Progenitor cell of endocrine pancreas (in vitro differentiated cells): ENCODE measurements around the gene CDK8. TPM values are rescaled to one million over a fixed set of nuclear protein-coding genes. Genes with fewer than 3 reads are reported as not detected.

ENCODE experiments used
- DNase-seq: peaks from one replicate; pipeline ENCODE4 v3.0.0; 2021; ENCODE audit warnings: low spot score; ENCODE audit not compliant: unreplicated experiment
- H3K27ac Mint-ChIP-seq: 2 replicates; pipeline ENCODE4 v1.8.0; 2021; ENCODE audit warnings: mild to moderate bottlenecking, moderate library complexity, mixed read lengths
- H3K27me3 Mint-ChIP-seq: 2 replicates; pipeline ENCODE4 v1.8.0; 2021; ENCODE audit warnings: mixed read lengths
- H3K36me3 Mint-ChIP-seq: 2 replicates; pipeline ENCODE4 v1.8.0; 2022; ENCODE audit warnings: mixed read lengths; ENCODE audit not compliant: insufficient read depth
- H3K4me1 Mint-ChIP-seq: 2 replicates; pipeline ENCODE4 v1.8.0; 2021; ENCODE audit warnings: low read depth, mixed read lengths
- H3K4me3 Mint-ChIP-seq: 2 replicates; pipeline ENCODE4 v1.8.0; 2021; ENCODE audit warnings: low read depth, mild to moderate bottlenecking, moderate library complexity, mixed read lengths
- H3K9me3 Mint-ChIP-seq: 2 replicates; pipeline ENCODE4 v1.8.0; 2021; ENCODE audit warnings: low read depth, mixed read lengths
- total RNA-seq: library from RNA; stranded (reverse); gene quantifications from 2 replicates; pipeline ENCODE4 v1.2.1, GENCODE V29; 2021
- TF ChIP-seq, protein P1 (sequence below): fragments of 200-600 bp; sonication (generic); IDR thresholded peaks from one replicate; pipeline ENCODE4 v1.5.0; 2021; ENCODE audit warnings: antibody characterized with exemption, mild to moderate bottlenecking; ENCODE audit not compliant: unreplicated experiment

The CDK8 gene
- total RNA-seq, 1 donor from 2014 or later: 31.7 TPM

DNA sequence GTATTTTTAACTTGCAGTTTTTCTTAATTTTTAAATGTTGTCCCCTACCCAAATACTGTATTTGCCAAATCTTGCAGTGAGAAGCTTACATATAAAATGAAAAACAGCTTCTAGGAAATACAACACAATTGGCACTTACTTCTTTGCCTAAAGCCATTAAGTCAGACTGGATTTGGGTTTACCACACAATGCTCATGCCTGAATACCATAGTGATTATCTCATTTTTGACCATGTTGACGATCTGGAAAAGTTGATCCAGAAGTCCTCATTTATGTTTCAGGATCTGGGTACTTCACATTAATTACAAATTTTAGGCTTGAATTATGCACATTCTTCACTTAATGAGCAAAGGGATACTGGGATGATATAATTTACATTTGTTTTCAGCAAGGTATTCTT is 34.2 kb upstream of the CDK8 start:
- peaks cover 23% of the 10 kb centered on the region for H3K36me3 Mint-ChIP-seq
- H3K4me3 Mint-ChIP-seq: peak overlapping the region; percentile 95
- H3K4me1 Mint-ChIP-seq: peaks cover 24% of the 10 kb centered on the region
- H3K9me3 Mint-ChIP-seq: no peaks in the 10 kb centered on the region
- H3K27me3 Mint-ChIP-seq: no peaks in the 10 kb centered on the region
- no peak overlapping the region for H3K27ac Mint-ChIP-seq
- DNase-seq: no peak
- TF ChIP-seq, protein P1, sequence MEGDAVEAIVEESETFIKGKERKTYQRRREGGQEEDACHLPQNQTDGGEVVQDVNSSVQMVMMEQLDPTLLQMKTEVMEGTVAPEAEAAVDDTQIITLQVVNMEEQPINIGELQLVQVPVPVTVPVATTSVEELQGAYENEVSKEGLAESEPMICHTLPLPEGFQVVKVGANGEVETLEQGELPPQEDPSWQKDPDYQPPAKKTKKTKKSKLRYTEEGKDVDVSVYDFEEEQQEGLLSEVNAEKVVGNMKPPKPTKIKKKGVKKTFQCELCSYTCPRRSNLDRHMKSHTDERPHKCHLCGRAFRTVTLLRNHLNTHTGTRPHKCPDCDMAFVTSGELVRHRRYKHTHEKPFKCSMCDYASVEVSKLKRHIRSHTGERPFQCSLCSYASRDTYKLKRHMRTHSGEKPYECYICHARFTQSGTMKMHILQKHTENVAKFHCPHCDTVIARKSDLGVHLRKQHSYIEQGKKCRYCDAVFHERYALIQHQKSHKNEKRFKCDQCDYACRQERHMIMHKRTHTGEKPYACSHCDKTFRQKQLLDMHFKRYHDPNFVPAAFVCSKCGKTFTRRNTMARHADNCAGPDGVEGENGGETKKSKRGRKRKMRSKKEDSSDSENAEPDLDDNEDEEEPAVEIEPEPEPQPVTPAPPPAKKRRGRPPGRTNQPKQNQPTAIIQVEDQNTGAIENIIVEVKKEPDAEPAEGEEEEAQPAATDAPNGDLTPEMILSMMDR: no peak

DNA sequence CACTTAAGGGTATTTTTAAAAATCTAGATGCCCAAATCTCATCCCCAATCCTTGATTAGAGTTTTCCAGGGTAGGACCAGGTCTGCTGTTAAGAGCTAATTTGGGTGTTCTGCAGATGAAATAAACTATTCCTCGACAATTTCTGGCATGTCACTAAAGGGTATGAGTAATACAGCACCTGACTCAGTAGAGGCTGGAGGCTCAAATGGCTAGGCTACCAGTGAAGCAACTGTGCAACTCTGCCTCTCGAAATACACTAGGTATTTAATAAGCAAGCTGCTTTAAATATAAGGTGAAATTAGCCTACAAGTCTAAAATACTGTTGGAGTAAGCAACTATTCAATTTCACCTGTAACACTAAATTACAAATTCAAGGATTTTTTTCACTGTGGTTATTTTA is 33.4 kb upstream of the CDK8 start:
- no peak for DNase-seq
- peak overlapping the region; percentile 95 for H3K4me3 Mint-ChIP-seq

DNA sequence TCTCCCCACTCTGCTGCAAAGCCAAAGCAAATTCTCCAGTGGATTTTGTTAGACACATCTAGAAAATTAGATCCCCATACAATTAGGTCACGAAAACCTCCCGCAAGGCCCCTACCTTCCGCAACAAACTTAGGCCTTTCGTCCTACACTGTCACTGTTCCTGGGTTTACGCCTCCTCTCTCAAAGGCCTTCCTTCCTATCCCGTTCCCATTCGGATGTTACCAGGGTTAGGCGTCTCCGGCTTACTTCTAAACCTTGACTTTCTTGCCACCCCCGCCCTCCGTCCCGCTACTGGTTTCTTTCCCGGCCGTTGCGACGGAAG is 32.6 kb upstream of the CDK8 start:
- H3K4me3 Mint-ChIP-seq: peak overlapping the region; percentile 95
- peaks cover 6% of the 10 kb centered on the region for H3K27me3 Mint-ChIP-seq
- peak overlapping the region; percentile 99 for H3K27ac Mint-ChIP-seq
- H3K4me1 Mint-ChIP-seq: peaks cover 24% of the 10 kb centered on the region
- peaks cover 16% of the 10 kb centered on the region for H3K36me3 Mint-ChIP-seq
- DNase-seq: no peak
- TF ChIP-seq, protein P1: no peak
- no peaks in the 10 kb centered on the region for H3K9me3 Mint-ChIP-seq

More for the DNA sequence above, 33.4 kb upstream of the CDK8 start:
- Mint-ChIP-seq H3K27me3 (peaks cover 3% of the 10 kb centered on the region), H3K27ac (peak overlapping the region; percentile 60), H3K9me3 (no peaks in the 10 kb centered on the region), H3K36me3 (peaks cover 16% of the 10 kb centered on the region), H3K4me1 (peaks cover 24% of the 10 kb centered on the region)
- TF ChIP-seq, protein P1: no peak

DNA sequence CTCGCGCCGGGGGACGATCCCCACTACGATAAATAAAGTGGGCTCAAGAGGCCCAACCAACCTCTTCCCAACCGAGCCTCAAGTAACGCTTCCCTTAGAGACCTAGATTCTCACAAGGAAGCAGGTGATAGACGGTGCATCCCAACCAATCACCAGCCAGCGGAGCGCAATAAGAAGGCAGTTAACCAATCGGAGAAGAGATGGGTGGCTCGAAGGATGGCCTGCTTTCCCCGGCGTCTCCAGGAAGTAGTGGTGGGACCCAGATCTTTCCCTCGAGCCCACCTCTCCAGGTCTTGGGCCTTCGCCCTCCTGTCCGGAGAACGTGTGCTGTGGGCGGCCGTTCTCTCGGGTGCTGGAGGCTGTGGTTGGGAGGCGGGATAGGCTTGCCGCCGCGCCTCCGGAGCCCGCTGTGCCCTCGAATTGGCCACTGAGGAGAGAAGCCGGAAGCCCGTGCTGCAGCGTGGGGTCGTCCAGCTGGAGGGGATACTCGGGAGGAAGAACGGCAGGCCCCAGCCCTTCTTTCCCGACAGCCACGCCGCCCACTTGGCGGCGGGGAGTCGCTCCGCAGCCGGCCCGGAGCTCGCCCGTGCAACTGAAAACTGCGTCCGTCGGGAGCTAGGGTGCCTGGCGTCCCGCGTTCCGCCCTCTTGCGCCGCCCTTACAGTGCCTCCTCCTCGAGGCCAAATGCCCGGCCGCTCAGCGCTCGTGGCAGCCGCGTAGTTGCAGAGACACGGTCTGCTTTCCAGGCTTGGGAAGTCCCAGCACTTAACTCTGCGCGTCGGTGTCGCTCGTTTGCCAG is 32.0 kb upstream of the CDK8 start, which contains the start of gene RNF6:
TSS of gene RNF6 (minus strand) at position 594 of the 799 bp plus-strand sequence. CDS start 2,665 bp downstream, outside the sequence.
- Mint-ChIP-seq H3K4me1 (peaks cover 24% of the 10 kb centered on the region), H3K27ac (peak within 1 kb of the TSS; percentile 99), H3K27me3 (peaks cover 7% of the 10 kb centered on the region), H3K4me3 (peak within 1 kb of the TSS; percentile 95), H3K9me3 (no peaks in the 10 kb centered on the region), H3K36me3 (peaks cover 15% of the 10 kb centered on the region)
- TF ChIP-seq, protein P1: no peak
- DNase-seq: peak; percentile 78

DNA sequence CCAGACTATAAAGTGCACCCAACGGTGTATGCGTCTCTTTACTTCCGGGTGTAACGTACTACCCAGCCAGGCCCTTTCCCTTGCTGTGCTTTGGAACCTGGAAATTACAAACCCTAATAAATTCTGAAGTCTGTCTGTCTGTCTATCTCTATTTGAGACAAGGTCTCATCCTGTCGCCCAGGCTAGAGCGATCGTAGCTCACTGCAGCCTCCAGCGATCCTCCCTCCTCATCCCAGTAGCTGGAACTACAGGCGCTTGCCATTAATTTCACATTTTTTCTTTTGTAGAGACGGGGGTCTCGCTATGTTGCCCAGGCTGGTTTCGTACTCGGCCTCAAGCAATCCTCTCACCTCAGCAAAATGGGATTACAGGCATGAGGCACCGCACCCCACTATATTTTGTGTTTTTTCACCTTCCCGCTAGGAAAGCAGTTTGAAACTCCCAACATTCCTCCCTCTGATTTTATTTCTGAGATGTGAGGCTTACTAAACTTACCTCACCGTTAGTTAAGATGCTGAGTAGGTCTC is 31.3 kb upstream of the CDK8 start:
- Mint-ChIP-seq H3K4me1 (peaks cover 24% of the 10 kb centered on the region), H3K4me3 (peak overlapping the region; percentile 95), H3K27ac (peak overlapping the region; percentile 99), H3K36me3 (peaks cover 10% of the 10 kb centered on the region), H3K9me3 (no peaks in the 10 kb centered on the region), H3K27me3 (peaks cover 7% of the 10 kb centered on the region)
- DNase-seq: no peak
- TF ChIP-seq, protein P1: no peak
